ENCODE measurements around the gene OLA1.

OLA1 gene

GRCh38 chr2:174028935-174029334 is 219.4 kb downstream of the OLA1 start:
- DNase-seq, result no peak

- DNase-seq, result no peak
Observed at GRCh38 chr2:174027956-174028355, 220.4 kb downstream of the OLA1 start.

- DNase-seq, result no peak
Observed at GRCh38 chr2:174026122-174026845, 222.0 kb downstream of the OLA1 start.

- no peak for DNase-seq
Observed at GRCh38 chr2:174025271-174026121, 222.8 kb downstream of the OLA1 start.

GRCh38 chr2:174024524-174025270 is 223.6 kb downstream of the OLA1 start:
- DNase-seq, result no peak

- DNase-seq, result no peak
Observed at GRCh38 chr2:174023591-174024523, 224.5 kb downstream of the OLA1 start.
